Neural cell (in vitro differentiated cells): Measurements from ENCODE around the gene CLGN. TPM values are rescaled to one million over a fixed set of nuclear protein-coding genes. Genes with fewer than 3 reads are reported as not detected.

ENCODE experiments used
- H2AFZ ChIP-seq: fragments of 200-600, 300-800 bp; sonication (generic), shearing (Covaris generic); 2 replicates; pipeline ENCODE4 v1.6.0; 2014; ENCODE audit warnings: low read depth, mild to moderate bottlenecking, antibody characterized with exemption, low read length, moderate library complexity
- H3F3A ChIP-seq: fragments of 200-600 bp; shearing (Covaris generic); 2 replicates; pipeline ENCODE4 v1.6.1; 2016; ENCODE audit warnings: mild to moderate bottlenecking, moderate library complexity, mixed read lengths, antibody characterized with exemption, low read length; ENCODE audit not compliant: insufficient read depth, poor library complexity, severe bottlenecking
- H3K27ac ChIP-seq: fragments of 200-600, 300-800 bp; sonication (generic), shearing (Covaris generic); 2 replicates; pipeline ENCODE4 v1.5.1; 2014; ENCODE audit warnings: mild to moderate bottlenecking, low read length, moderate library complexity
- H3K27me3 ChIP-seq: fragments of 300-800, 200-600 bp; sonication (generic), shearing (Covaris generic); 2 replicates; pipeline ENCODE4 v1.6.0; 2014; ENCODE audit warnings: mild to moderate bottlenecking, low read depth, low read length, moderate library complexity; ENCODE audit not compliant: insufficient read depth
- H3K36me3 ChIP-seq: fragments of 300-800, 200-600 bp; sonication (generic), shearing (Covaris generic); 2 replicates; pipeline ENCODE4 v1.5.1; 2014; ENCODE audit warnings: mild to moderate bottlenecking, antibody characterized with exemption, low read length, moderate library complexity; ENCODE audit not compliant: insufficient read depth
- H3K4me2 ChIP-seq: fragments of 300-800, 200-600 bp; sonication (generic), shearing (Covaris generic); 2 replicates; pipeline ENCODE4 v1.6.0; 2014; ENCODE audit warnings: mild to moderate bottlenecking, low read length
- H3K4me3 ChIP-seq: fragments of 300-800, 200-600 bp; sonication (generic), shearing (Covaris generic); 2 replicates; pipeline ENCODE4 v1.5.1; 2014; ENCODE audit warnings: mild to moderate bottlenecking, low read length, moderate library complexity
- H3K79me2 ChIP-seq: fragments of 200-600 bp; shearing (Covaris generic); replicated peaks from 2 replicates; pipeline ENCODE4 v1.6.0; 2014; ENCODE audit warnings: mild to moderate bottlenecking, low read length, moderate library complexity; ENCODE audit not compliant: insufficient read depth
- H3K9ac ChIP-seq: fragments of 300-800, 200-600 bp; sonication (generic), shearing (Covaris generic); 2 replicates; pipeline ENCODE4 v1.6.1; 2016; ENCODE audit warnings: mild to moderate bottlenecking, low read length, mixed read lengths
- H3K9me2 ChIP-seq: fragments of 200-600 bp; shearing (Covaris generic); 2 replicates; pipeline ENCODE4 v1.6.1; 2016; ENCODE audit warnings: mild to moderate bottlenecking, low read length, mixed read lengths; ENCODE audit not compliant: insufficient read depth
- H3K9me3 ChIP-seq: fragments of 200-600, 300-800 bp; sonication (generic), shearing (Covaris generic); 2 replicates; pipeline ENCODE4 v1.6.1; 2016; ENCODE audit warnings: mild to moderate bottlenecking, mixed run types, low read length, moderate library complexity, mixed read lengths
- H4K20me1 ChIP-seq: fragments of 200-600 bp; shearing (Covaris generic); 2 replicates; pipeline ENCODE4 v1.6.1; 2016; ENCODE audit warnings: mild to moderate bottlenecking, mixed run types; ENCODE audit not compliant: insufficient read depth
- CTCF ChIP-seq: fragments of 450-650 bp; IDR thresholded peaks from 2 replicates; pipeline ENCODE4 v1.5.1; 2014; ENCODE audit warnings: antibody characterized with exemption, mild to moderate bottlenecking, moderate library complexity; ENCODE audit not compliant: poor library complexity, severe bottlenecking
- EP300 ChIP-seq: fragments of 450-650 bp; conservative IDR thresholded peaks from 2 replicates; pipeline ENCODE4 v1.6.1; 2014; ENCODE audit warnings: antibody characterized with exemption, mild to moderate bottlenecking, moderate library complexity; ENCODE audit not compliant: poor library complexity, severe bottlenecking
- EZH2 ChIP-seq: fragments of 200-600, 300-800 bp; shearing (Covaris generic), sonication (generic); IDR thresholded peaks from 2 replicates; pipeline ENCODE4 v1.6.1; 2014; ENCODE audit warnings: antibody characterized with exemption, low read length, borderline replicate concordance, mild to moderate bottlenecking; ENCODE audit not compliant: insufficient read depth, poor library complexity, severe bottlenecking
- MXI1 ChIP-seq: fragments of 450-650 bp; conservative IDR thresholded peaks from 2 replicates; pipeline ENCODE4 v1.6.1; 2014; ENCODE audit warnings: antibody characterized with exemption, mild to moderate bottlenecking; ENCODE audit not compliant: poor library complexity, severe bottlenecking
- POLR2AphosphoS5 ChIP-seq: IDR thresholded peaks from 2 replicates; pipeline ENCODE4 v1.6.1; 2012
- RAD21 ChIP-seq: fragments of 450-650 bp; conservative IDR thresholded peaks from 2 replicates; pipeline ENCODE4 v1.6.1; 2014; ENCODE audit warnings: antibody characterized with exemption, mild to moderate bottlenecking, moderate library complexity
- REST ChIP-seq: IDR thresholded peaks from 2 replicates; pipeline ENCODE4 v1.6.1; 2012; ENCODE audit warnings: borderline replicate concordance
- SMC3 ChIP-seq: fragments of 450-650 bp; conservative IDR thresholded peaks from 2 replicates; pipeline ENCODE4 v1.6.1; 2014; ENCODE audit warnings: antibody characterized with exemption, mild to moderate bottlenecking, moderate library complexity; ENCODE audit not compliant: poor library complexity
- TAF1 ChIP-seq: IDR thresholded peaks from 2 replicates; pipeline ENCODE4 v1.6.1; 2012; ENCODE audit warnings: low read depth
- polyA plus RNA-seq: library from polyadenylated mRNA; depleted of rRNA; stranded (reverse); fragments of >200 nt; gene quantifications from 2 replicates; pipeline ENCODE4 v1.2.3, GENCODE V29; 2014

The CLGN gene
- polyA plus RNA-seq, 1 donor from 2014 or later: 20.8 TPM

- Histone ChIP-seq H3K9ac (no peak overlapping the region), H3K4me2 (no peak overlapping the region), H3K4me3 (no peak overlapping the region), H3K27ac (no peak overlapping the region), H2AFZ (no peak overlapping the region), H4K20me1 (no peaks in the 10 kb centered on the region), H3K9me2 (no peaks in the 10 kb centered on the region), H3K27me3 (no peaks in the 10 kb centered on the region), H3K9me3 (no peaks in the 10 kb centered on the region), H3K36me3 (no peaks in the 10 kb centered on the region), H3F3A (no peaks in the 10 kb centered on the region), H3K79me2 (no peaks in the 10 kb centered on the region)
- TF ChIP-seq POLR2AphosphoS5: no peak
- no peak for TF ChIP-seq EP300
- no peak for TF ChIP-seq CTCF
- TF ChIP-seq REST: no peak
- TF ChIP-seq SMC3: no peak
- no peak for TF ChIP-seq TAF1
- TF ChIP-seq MXI1: no peak
- TF ChIP-seq EZH2: no peak
- TF ChIP-seq RAD21: no peak
Observed at GRCh38 chr4:140351093-140352075, 76.1 kb downstream of the CLGN start.

- Histone ChIP-seq H3K27me3 (no peaks in the 10 kb centered on the region), H4K20me1 (no peaks in the 10 kb centered on the region), H3F3A (no peaks in the 10 kb centered on the region), H3K9me2 (no peaks in the 10 kb centered on the region), H3K9me3 (no peaks in the 10 kb centered on the region), H3K9ac (no peak overlapping the region), H3K79me2 (no peaks in the 10 kb centered on the region), H3K27ac (no peak overlapping the region), H3K36me3 (no peaks in the 10 kb centered on the region), H2AFZ (no peak overlapping the region), H3K4me3 (no peak overlapping the region), H3K4me2 (no peak overlapping the region)
- TF ChIP-seq CTCF: no peak
- no peak for TF ChIP-seq EZH2
- TF ChIP-seq REST: no peak
- no peak for TF ChIP-seq RAD21
- no peak for TF ChIP-seq TAF1
- no peak for TF ChIP-seq EP300
- no peak for TF ChIP-seq SMC3
- no peak for TF ChIP-seq POLR2AphosphoS5
Observed at GRCh38 chr4:140349816-140350215, 77.6 kb downstream of the CLGN start.
